ENCODE measurements around the gene NLGN3. TPM values are rescaled to one million over a fixed set of nuclear protein-coding genes. Genes with fewer than 3 reads are reported as not detected.

The NLGN3 gene
- total RNA-seq, 2 experiments from 2014 or later, result 1.4 to 1.9 TPM

DNA sequence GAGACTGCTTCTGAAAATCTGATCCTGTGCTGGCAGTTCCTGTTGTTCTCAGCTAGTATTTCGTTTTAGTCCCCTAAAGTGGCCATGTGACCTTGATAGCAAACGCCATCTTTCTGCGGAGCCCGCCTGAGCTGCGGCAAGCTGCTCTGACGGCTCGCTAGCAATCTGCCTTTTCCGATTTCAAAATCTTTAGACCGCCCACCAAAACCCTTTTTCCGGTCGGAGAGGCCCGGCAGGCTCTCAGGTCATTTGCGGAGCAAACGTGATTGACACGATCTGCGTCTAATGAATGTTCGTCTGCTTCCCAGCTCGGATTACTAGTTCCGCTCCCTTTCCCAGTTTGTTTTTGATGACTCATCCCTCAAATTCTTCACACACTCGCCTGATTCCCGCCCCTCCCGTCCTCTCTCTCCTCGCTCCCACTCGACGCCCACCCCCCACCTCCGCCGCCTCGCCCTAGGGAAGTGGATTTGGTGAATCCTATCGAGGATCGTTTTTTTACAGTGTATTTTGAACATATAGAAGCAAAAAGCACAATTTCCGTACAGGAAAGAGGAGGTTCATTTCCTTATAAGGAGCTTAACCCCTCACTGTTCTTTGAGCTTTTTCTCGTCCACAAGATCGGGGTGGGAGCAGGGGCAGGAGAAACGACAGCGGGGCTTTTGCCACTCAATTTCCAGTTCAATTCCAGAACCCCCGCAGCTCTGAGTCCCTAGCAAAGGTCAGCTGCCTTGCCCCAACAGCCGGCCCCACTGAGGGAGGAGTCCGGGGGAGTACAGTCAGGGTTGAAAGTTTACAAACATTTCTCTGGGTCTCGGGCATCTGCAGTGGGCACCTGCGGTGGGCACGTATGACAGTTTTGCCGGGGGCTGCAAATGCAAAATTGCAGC is 37.5 kb downstream of the NLGN3 start:
- Mint-ChIP-seq H3K27ac (peak overlapping the region; percentile 97), H3K27me3 (no peaks in the 10 kb centered on the region), H3K9me3 (no peaks in the 10 kb centered on the region), H3K4me1 (peaks cover 16% of the 10 kb centered on the region), H3K4me3 (peak overlapping the region; percentile 90), H3K36me3 (peaks cover 5% of the 10 kb centered on the region)
- POLR2A ChIA-PET, result interaction anchor here (0.7 to 4.3 kb wide), 12 partner anchors 11 to 440 kb away, joined by 3 to 48 read pairs (median 8); partner anchors contain the start of genes IL2RG, MED12, NONO and TAF1
- DNase-seq, result peak; percentile 69
- peak; percentile 94 for ATAC-seq (ENCODE audit: low read depth)

DNA sequence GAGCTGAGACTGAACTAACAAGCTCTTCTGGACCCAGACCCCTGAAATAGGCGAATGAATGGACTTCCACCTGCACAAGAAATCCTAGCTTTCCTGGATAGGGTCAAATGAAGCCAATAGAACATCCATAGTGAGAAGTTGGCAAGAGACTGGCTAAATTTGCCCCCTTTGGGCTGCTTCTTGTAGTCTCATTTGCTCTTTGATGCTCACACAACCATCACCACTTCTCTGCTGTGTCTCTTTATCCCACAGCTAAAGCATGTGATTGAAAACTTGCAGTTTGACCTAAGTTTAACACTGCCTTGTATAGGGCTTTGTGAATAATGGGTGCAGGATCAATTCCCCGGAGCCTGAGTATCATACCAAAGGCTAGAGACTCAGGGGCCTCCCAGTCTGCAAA is 38.2 kb downstream of the NLGN3 start:
- H3K27ac Mint-ChIP-seq, result peak overlapping the region; percentile 97
- POLR2A ChIA-PET, result interaction anchor here (1.1 to 4.3 kb wide), 8 partner anchors 14 to 183 kb away, joined by 4 to 48 read pairs (median 15); partner anchors contain the start of genes IL2RG, MED12, NONO and TAF1
- ATAC-seq (ENCODE audit: low read depth) (no peak), DNase-seq (no peak)
- no peaks in the 10 kb centered on the region for H3K27me3 Mint-ChIP-seq
- H3K9me3 Mint-ChIP-seq, result no peaks in the 10 kb centered on the region
- peak overlapping the region; percentile 90 for H3K4me3 Mint-ChIP-seq
- H3K4me1 Mint-ChIP-seq, result peaks cover 16% of the 10 kb centered on the region
- H3K36me3 Mint-ChIP-seq, result peaks cover 5% of the 10 kb centered on the region

DNA sequence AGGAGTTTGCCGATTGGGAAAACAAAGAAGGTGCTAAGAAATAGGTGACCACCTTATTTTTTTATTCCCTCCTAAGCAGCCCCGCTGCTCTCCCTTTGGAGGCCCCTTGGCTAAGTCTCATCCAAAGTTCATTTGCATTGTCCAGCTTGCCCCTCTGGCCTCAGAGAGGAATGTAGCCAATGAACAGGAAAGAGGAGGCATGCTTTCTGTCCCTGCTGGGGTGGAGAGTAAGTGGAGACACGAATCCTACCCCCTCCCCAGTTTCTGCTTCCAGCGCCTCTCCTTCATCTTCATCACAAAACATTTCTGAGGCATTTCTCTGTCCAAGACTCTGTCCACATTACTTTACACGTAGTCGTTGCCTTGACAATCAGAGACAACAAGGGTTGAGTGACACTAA is 38.7 kb downstream of the NLGN3 start:
- H3K27ac Mint-ChIP-seq, result no peak overlapping the region
- no peaks in the 10 kb centered on the region for H3K27me3 Mint-ChIP-seq
- H3K9me3 Mint-ChIP-seq, result no peaks in the 10 kb centered on the region
- ATAC-seq (ENCODE audit: low read depth), result no peak
- no peak overlapping the region for H3K4me3 Mint-ChIP-seq
- POLR2A ChIA-PET, result interaction anchor here (2.5 to 4.3 kb wide), 3 partner anchors 14 to 183 kb away, joined by 14 to 48 read pairs (median 16); partner anchors contain the start of genes TAF1 and ZMYM3
- no peak for DNase-seq
- peaks cover 3% of the 10 kb centered on the region for H3K36me3 Mint-ChIP-seq
- H3K4me1 Mint-ChIP-seq, result peaks cover 13% of the 10 kb centered on the region

DNA sequence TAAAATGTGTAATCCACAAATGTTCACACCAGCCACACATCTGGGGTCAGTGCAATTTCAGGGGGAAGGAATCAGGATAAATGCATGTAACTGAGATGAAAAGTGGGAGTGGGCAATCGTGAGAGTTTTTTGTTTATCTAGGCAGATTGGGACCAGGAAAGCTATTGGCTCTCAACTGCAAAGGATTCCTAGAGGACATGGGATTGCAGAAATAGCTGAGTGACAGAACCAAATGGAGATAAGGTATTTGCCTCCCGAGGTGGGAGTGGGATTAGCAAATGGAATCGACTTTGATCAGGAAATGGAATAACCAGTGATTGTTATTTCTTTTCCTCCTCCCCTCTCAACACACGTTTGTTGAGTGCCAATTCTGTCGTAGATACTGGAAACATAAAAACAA is 39.5 kb downstream of the NLGN3 start:
- POLR2A ChIA-PET, result interaction anchor here (1.9 kb wide), 1 partner anchor 99 kb away, joined by 4 read pairs; the partner anchor contains the start of gene NONO

DNA sequence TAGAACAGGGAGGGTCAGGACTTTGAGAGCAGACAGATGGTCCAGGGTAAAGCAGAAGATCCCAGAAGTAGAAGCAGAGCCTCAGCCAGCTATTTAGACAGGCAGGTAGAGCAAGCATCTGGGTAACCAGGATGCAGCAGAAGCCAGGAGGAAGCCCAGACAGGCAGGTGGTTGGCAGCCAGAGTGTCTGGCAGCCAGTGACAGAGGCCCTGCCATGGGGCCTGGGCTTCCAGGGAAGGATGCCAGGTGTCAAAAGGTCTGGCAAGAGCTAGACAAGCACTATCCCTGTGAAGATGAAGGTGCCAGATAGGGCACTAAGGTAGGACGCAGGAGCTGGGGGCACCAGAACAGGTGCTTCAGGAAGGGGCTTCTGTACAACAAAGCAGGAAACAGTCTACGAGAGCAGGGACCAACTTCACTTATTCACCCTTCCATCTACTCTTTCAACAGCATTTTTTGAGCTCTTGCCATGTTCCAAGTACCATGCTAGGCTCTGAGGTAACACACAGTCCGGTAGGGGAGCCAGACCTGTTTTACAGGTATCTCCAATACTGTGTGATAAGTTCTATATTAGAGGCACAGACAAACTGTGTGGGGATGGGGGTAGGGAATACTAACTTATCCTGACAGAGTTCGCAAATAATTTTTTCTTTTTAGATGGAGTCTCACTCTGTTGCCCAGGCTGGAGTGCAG is 40.3 kb downstream of the NLGN3 start:
- Mint-ChIP-seq H3K9me3 (no peaks in the 10 kb centered on the region), H3K36me3 (peaks cover 3% of the 10 kb centered on the region), H3K4me1 (peaks cover 6% of the 10 kb centered on the region), H3K27ac (no peak overlapping the region), H3K4me3 (no peak overlapping the region), H3K27me3 (no peaks in the 10 kb centered on the region)
- DNase-seq, result no peak
- POLR2A ChIA-PET, result interaction anchor here (0.6 to 1.9 kb wide), 4 partner anchors 11 to 1799 kb away, joined by 3 to 5 read pairs (median 4); partner anchors contain the start of gene NONO
- no peak for ATAC-seq (ENCODE audit: low read depth)

More for the DNA sequence above, 39.5 kb downstream of the NLGN3 start:
- Mint-ChIP-seq H3K4me3 (no peak overlapping the region), H3K27ac (no peak overlapping the region), H3K27me3 (no peaks in the 10 kb centered on the region), H3K9me3 (no peaks in the 10 kb centered on the region), H3K36me3 (peaks cover 3% of the 10 kb centered on the region), H3K4me1 (peaks cover 9% of the 10 kb centered on the region)
- DNase-seq (no peak), ATAC-seq (ENCODE audit: low read depth) (no peak)

DNA sequence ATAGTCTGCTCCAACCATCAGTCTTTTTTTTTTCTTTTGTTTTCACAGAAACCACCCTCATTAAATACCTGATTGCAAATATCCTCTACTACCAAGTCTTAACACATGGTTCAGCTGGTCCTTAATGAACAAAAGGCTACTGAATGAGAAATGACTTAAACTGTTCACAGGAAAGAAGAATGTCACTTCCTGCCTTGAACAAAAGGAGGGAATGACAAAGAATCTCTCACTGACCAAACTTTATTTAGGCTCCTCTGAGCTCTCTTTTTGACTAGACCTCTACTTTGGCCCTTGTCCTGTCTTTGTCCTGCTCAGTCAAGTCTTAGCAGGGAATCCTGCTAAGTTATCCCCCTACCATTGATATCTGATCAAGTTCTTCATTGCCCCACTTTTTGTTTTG is 46.6 kb downstream of the NLGN3 start:
- Mint-ChIP-seq H3K27ac (peak overlapping the region; percentile 75), H3K27me3 (no peaks in the 10 kb centered on the region), H3K36me3 (peaks cover 12% of the 10 kb centered on the region), H3K4me3 (peak overlapping the region; percentile 21), H3K9me3 (no peaks in the 10 kb centered on the region), H3K4me1 (peaks cover 9% of the 10 kb centered on the region)
- ATAC-seq (ENCODE audit: low read depth) (no peak), DNase-seq (no peak)
- POLR2A ChIA-PET, result no interaction called here

DNA sequence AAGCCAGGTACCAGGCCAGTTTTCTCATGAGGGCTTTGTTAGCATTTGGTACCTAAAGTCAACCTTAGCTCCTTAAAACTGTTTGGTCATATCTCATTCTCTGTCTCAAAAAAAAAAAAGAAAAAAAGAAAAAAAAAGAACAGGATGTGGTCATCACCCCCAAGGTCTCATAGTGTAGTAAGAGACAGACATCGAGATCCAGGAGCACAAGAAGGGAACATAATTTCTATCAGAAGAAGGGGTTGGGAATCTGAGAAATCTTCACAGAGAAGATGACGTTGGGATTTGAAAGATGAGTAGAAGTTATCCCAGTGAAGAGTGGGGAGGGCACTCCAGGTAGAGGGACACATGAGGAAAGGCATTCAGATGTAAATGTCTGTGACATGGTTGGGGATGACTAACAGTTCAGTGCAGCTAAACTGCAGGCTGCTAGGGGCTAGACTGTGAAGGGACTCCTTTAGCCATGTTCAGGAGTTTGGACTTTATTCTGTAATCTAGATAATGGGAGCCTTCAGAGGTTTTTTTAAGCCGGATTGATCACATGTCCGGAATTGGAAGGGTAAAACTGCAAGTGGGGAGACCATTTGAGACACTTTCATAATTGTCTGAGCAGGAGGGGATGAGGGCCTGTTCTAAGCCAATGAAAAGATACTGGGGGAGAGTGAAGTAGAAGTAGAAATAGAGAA is 51.5 kb downstream of the NLGN3 start:
- Mint-ChIP-seq H3K4me3 (peak overlapping the region; percentile 98), H3K9me3 (no peaks in the 10 kb centered on the region), H3K27ac (peak overlapping the region; percentile 96), H3K27me3 (no peaks in the 10 kb centered on the region), H3K4me1 (peaks cover 17% of the 10 kb centered on the region), H3K36me3 (peaks cover 17% of the 10 kb centered on the region)
- DNase-seq (no peak), ATAC-seq (ENCODE audit: low read depth) (peak; percentile 68)
- POLR2A ChIA-PET, result interaction anchor here (0.6 to 3.6 kb wide), 9 partner anchors 11 to 338 kb away, joined by 3 to 48 read pairs (median 4); partner anchors contain the start of genes NONO and TAF1

DNA sequence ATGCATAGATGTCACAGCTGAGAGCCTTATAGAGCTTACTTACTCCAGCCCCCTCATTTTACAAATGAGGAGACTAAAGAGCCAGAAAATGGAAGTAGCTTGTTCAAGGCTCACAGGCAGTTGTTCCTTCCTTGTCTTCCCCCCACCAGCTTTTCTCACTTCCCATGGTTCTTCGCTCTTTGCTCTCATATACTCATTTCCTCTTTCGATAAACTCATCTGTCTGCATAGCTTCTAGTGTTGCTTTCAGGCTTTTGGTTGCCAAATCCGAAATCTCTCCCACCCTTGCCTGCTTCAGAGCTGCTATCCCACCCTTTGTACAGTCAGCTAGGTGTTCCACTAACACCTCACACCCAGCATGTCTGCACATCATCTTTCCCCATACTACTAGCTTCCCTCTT is 53.4 kb downstream of the NLGN3 start:
- Mint-ChIP-seq H3K27ac (peak overlapping the region; percentile 95), H3K4me1 (peaks cover 10% of the 10 kb centered on the region), H3K9me3 (no peaks in the 10 kb centered on the region), H3K36me3 (peaks cover 13% of the 10 kb centered on the region), H3K27me3 (no peaks in the 10 kb centered on the region), H3K4me3 (peak overlapping the region; percentile 84)
- POLR2A ChIA-PET, result interaction anchor here (1.0 to 3.6 kb wide), 4 partner anchors 17 to 335 kb away, joined by 3 to 48 read pairs (median 18); partner anchors contain the start of genes NONO, OGT and ZMYM3
- DNase-seq (no peak), ATAC-seq (ENCODE audit: low read depth) (peak; percentile 47)

DNA sequence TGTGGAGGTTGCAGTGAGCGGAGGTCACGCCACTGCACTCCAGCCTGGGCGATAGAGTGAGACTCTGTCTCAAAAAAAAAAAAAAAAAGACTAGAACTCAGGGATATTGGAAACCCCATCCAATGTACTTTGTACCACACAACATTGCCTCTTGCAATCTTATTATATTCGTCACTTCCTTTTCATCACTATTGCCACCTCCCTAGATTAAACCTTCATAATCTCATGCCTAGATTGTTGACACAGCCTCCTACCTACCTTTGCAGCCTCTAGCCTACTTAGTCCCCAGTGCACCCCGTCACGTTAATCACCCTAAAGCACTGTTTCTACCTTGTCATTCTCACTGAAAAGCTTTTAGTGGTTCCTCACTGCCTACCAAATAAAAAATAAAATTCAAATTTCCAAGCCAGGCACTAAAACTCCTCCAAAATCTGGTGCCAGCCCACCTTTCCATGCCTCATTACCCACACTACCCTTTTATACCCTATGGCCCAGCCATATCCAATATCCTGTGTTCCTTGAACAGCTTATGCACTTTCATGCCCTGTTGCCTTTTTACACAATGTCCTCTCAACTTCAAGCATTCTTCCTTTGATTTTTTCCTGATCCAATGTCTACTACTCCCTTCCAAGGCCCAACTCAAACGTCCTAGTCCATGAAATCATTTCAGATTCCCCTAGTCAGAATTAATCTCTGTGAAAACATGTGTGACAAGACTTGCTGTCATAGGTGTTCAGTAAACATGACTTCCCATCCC is 54.8 kb downstream of the NLGN3 start:
- H3K27ac Mint-ChIP-seq, result peak overlapping the region; percentile 30
- no peaks in the 10 kb centered on the region for H3K27me3 Mint-ChIP-seq
- no peaks in the 10 kb centered on the region for H3K9me3 Mint-ChIP-seq
- POLR2A ChIA-PET, result no interaction called here
- H3K36me3 Mint-ChIP-seq, result peaks cover 11% of the 10 kb centered on the region
- no peak overlapping the region for H3K4me3 Mint-ChIP-seq
- H3K4me1 Mint-ChIP-seq, result peaks cover 10% of the 10 kb centered on the region
- DNase-seq (no peak), ATAC-seq (ENCODE audit: low read depth) (no peak)

DNA sequence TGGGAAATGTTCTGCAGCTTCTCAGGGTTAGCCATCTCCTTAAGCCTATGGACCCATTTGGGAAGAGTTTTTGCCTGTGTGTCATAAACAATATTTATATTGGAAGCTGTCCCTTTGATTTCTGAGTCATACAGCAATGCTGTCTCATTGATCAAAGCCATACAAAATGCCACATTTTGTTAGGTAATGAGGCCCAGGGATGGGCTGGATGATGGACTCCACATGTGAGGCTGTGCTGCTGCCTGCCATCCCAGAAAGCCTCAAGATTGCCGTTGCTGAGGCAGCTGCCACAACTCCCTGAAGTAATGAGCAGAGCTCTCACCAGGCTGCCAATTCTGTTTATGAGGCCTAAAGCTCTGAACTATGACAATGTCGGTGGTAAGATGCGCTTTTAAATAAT is 66.2 kb downstream of the NLGN3 start:
- H3K36me3 Mint-ChIP-seq, result no peaks in the 10 kb centered on the region
- ATAC-seq (ENCODE audit: low read depth), result no peak
- H3K27ac Mint-ChIP-seq, result no peak overlapping the region
- H3K4me3 Mint-ChIP-seq, result no peak overlapping the region
- H3K27me3 Mint-ChIP-seq, result peaks cover 6% of the 10 kb centered on the region
- POLR2A ChIA-PET, result no interaction called here
- no peak for DNase-seq
- no peaks in the 10 kb centered on the region for H3K9me3 Mint-ChIP-seq
- H3K4me1 Mint-ChIP-seq, result peaks cover 2% of the 10 kb centered on the region

DNA sequence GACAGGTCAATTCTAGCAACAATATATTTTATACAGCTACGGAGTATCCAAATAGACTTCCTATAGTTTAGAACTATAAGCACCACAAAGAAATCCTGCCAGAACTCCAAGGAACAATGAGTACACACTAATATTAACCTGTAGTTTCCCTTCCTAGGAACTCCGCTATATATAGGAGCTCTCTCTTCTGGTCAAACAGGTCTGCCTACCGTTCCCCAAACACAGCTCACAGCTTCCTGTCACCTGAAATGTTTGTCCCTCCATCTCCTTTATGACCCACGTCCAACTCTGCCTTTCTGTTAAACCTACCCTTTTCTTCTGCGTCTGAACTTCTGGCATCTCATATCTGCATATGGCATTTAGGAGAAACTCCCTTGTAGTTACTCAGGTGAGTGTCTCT is 67.9 kb downstream of the NLGN3 start:
- no peak overlapping the region for H3K27ac Mint-ChIP-seq
- no peak overlapping the region for H3K4me3 Mint-ChIP-seq
- H3K9me3 Mint-ChIP-seq, result no peaks in the 10 kb centered on the region
- POLR2A ChIA-PET, result interaction anchor here (0.6 kb wide), 1 partner anchor 42 kb away, joined by 3 read pairs; no protein-coding TSS in a partner anchor
- peaks cover 7% of the 10 kb centered on the region for H3K4me1 Mint-ChIP-seq
- peaks cover 6% of the 10 kb centered on the region for H3K27me3 Mint-ChIP-seq
- no peaks in the 10 kb centered on the region for H3K36me3 Mint-ChIP-seq
- ATAC-seq (ENCODE audit: low read depth) (no peak), DNase-seq (no peak)

DNA sequence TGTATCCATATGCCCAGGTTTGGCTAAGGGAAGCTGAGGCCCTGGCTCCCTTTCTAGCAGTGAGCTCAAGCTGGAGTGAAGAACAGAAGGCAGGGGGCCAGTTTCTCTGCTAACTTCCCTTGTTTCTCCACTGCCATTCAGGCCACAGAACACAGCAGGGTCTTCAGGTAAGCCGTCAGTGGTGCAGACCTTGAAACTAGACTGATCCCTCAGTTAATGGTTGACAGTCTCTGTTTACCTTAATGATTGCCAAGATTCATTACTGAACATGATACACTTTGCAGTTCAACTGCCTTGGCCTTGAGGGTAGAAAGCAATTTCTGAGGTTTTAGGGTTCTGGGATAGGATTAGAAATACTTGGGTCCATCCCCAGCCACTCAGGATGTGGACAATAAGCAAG is 69.5 kb downstream of the NLGN3 start:
- POLR2A ChIA-PET, result no interaction called here
- ATAC-seq (ENCODE audit: low read depth) (no peak), DNase-seq (no peak)
- H3K27me3 Mint-ChIP-seq, result peaks cover 6% of the 10 kb centered on the region
- no peak overlapping the region for H3K4me3 Mint-ChIP-seq
- no peak overlapping the region for H3K27ac Mint-ChIP-seq
- no peaks in the 10 kb centered on the region for H3K36me3 Mint-ChIP-seq
- H3K4me1 Mint-ChIP-seq, result peaks cover 7% of the 10 kb centered on the region
- H3K9me3 Mint-ChIP-seq, result no peaks in the 10 kb centered on the region
